ENCODE data around the gene MMP7.

The MMP7 gene

GRCh38 chr11:102482433-102482832 lies 48.1 kb downstream of the MMP7 start:
- no peak for DNase-seq
- Histone ChIP-seq H3K4me1 (no peaks in the 10 kb centered on the region), H3K4me3 (no peak overlapping the region), H3K9me3 (no peaks in the 10 kb centered on the region), H3K36me3 (no peaks in the 10 kb centered on the region), H3K27ac (no peak overlapping the region), H3K27me3 (no peaks in the 10 kb centered on the region)
- TF ChIP-seq CTCF (IDR thresholded peaks at IDR 0.05), result no peak
- intact Hi-C loops (cut with DNase I; ENCODE audit: low total_unique reads), result no loop called here

GRCh38 chr11:102479733-102480132 lies 50.8 kb downstream of the MMP7 start:
- intact Hi-C loops (cut with DNase I; ENCODE audit: low total_unique reads), result no loop called here

DNA sequence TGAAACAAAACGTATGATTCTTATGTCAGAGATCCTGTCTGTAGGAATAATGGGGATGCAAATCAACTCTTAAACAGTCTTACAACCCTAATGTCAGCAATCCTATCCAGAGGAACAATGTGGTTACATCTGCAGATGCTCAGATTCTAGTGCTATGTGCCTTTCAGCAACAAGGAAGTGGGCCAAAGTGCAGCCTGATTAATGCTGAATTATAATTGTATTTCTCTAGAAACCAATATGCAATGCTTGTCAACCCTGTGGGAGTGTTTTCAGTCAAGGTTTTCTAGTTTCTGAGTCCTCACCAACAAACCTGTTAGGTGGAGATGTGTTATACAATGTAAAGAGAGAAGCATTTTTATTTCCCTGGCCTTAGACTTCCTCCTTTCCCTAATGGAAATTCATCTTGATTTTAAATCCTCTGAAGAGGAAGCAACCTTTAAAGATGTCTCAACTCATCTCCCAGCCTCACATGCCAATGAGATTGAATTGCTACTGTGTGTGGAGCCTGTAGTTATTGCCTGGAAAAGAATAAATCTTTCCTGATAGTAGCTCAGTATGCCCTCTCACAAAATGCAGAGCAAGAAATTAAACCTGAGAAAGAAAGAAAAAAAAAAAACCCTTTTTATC lies 51.8 kb downstream of the MMP7 start:
- Histone ChIP-seq H3K27ac (no peak overlapping the region), H3K36me3 (no peaks in the 10 kb centered on the region), H3K4me1 (no peaks in the 10 kb centered on the region), H3K4me3 (no peak overlapping the region), H3K9me3 (no peaks in the 10 kb centered on the region), H3K27me3 (no peaks in the 10 kb centered on the region)
- no peak for DNase-seq
- TF ChIP-seq CTCF (IDR thresholded peaks at IDR 0.05), result no peak
- intact Hi-C loops (cut with DNase I; ENCODE audit: low total_unique reads), result no loop called here

More at GRCh38 chr11:102479733-102480132, 50.8 kb downstream of the MMP7 start:
- Histone ChIP-seq H3K9me3 (no peaks in the 10 kb centered on the region), H3K36me3 (no peaks in the 10 kb centered on the region), H3K4me3 (no peak overlapping the region), H3K27me3 (no peaks in the 10 kb centered on the region), H3K4me1 (no peaks in the 10 kb centered on the region), H3K27ac (no peak overlapping the region)
- DNase-seq, result no peak
- no peak for TF ChIP-seq CTCF (IDR thresholded peaks at IDR 0.05)

- intact Hi-C loops (cut with DNase I; ENCODE audit: low total_unique reads), result no loop called here
- Histone ChIP-seq H3K36me3 (no peaks in the 10 kb centered on the region), H3K4me1 (no peaks in the 10 kb centered on the region), H3K27ac (no peak overlapping the region), H3K27me3 (no peaks in the 10 kb centered on the region), H3K4me3 (no peak overlapping the region), H3K9me3 (no peaks in the 10 kb centered on the region)
- no peak for TF ChIP-seq CTCF (IDR thresholded peaks at IDR 0.05)
- DNase-seq, result no peak
These were observed 53.7 kb downstream of the MMP7 start for GRCh38 chr11:102476812-102477211.

- Histone ChIP-seq H3K4me1 (no peaks in the 10 kb centered on the region), H3K27me3 (no peaks in the 10 kb centered on the region), H3K36me3 (no peaks in the 10 kb centered on the region), H3K9me3 (no peaks in the 10 kb centered on the region), H3K4me3 (no peak overlapping the region), H3K27ac (no peak overlapping the region)
- DNase-seq, result no peak
- intact Hi-C loops (cut with DNase I; ENCODE audit: low total_unique reads), result no loop called here
- TF ChIP-seq CTCF (IDR thresholded peaks at IDR 0.05), result no peak
These were observed 54.5 kb downstream of the MMP7 start for GRCh38 chr11:102476069-102476468.

- Histone ChIP-seq H3K36me3 (no peaks in the 10 kb centered on the region), H3K27ac (no peak overlapping the region), H3K4me3 (no peak overlapping the region), H3K27me3 (no peaks in the 10 kb centered on the region), H3K9me3 (no peaks in the 10 kb centered on the region), H3K4me1 (peaks cover 0 to 17% (median 13%) of the 10 kb centered on the region in 4 donors)
- no peak for DNase-seq
- TF ChIP-seq CTCF (IDR thresholded peaks at IDR 0.05), result no peak
- intact Hi-C loops (cut with DNase I; ENCODE audit: low total_unique reads), result no loop called here
These were observed 57.0 kb downstream of the MMP7 start for GRCh38 chr11:102473543-102473942.
